Right lobe of liver (tissue), 6 donors: ENCODE results near the gene WBP1L. TPM values are rescaled to one million over a fixed set of nuclear protein-coding genes. Genes with fewer than 3 reads are reported as not detected.
"Not testable (repeated sequence)": the region's sequence is repeated elsewhere in the genome, so short reads cannot be mapped to it uniquely, and the experiment has no call there.

Source experiments
- ATAC-seq, 4 donors: fragments of 200-7000 bp; cut with Tn5 transposase; one replicate each; pipeline ENCODE4 v1.9.1; 2020; ENCODE audit warnings: mild to moderate bottlenecking in 4 of 4, moderate library complexity in 4 of 4
- DNase-seq, 3 donors: peaks; one replicate each; pipeline ENCODE4 v3.0.0-alpha.2; 2020
- H3K27ac ChIP-seq, 3 donors: fragments of 200-600 bp; one replicate each; pipeline ENCODE4 v1.8.0; 2022
- H3K27me3 ChIP-seq, 2 donors: fragments of 200-600 bp; one replicate each; pipeline ENCODE4 v1.8.0; 2022
- H3K36me3 ChIP-seq, 4 donors: fragments of 200-600 bp; sonication (generic) in 1 of 4; one replicate each; pipeline versions ENCODE4 v1.5.1 to v1.8.0; 2017 to 2022; ENCODE audit warnings: control low read depth in 1 of 4
- H3K4me1 ChIP-seq, 4 donors: fragments of 200-600 bp; sonication (generic) in 1 of 4; one replicate each; pipeline versions ENCODE4 v1.5.1 to v1.8.0; 2017 to 2022; ENCODE audit warnings: control low read depth in 1 of 4
- H3K4me3 ChIP-seq, 3 donors: fragments of 200-600 bp; one replicate each; pipeline ENCODE4 v1.8.0; 2022
- H3K9me3 ChIP-seq, 4 donors: fragments of 200-600 bp; sonication (generic) in 1 of 4; one replicate each; pipeline versions ENCODE4 v1.5.1 to v1.8.0; 2017 to 2022; ENCODE audit warnings: control low read depth in 1 of 4
- CTCF ChIP-seq, 4 donors: fragments of 200-600 bp in 3 of 4; fragments of 450-650 bp in 1 of 4; IDR thresholded peaks; one replicate each; pipeline versions ENCODE4 v1.5.1 to v1.8.0; 2016 to 2022; ENCODE audit warnings: antibody characterized with exemption in 4 of 4, mild to moderate bottlenecking in 2 of 4
- POLR2A ChIP-seq: fragments of 450-650 bp; IDR thresholded peaks from one replicate; pipeline ENCODE4 v1.6.1; 2017; ENCODE audit warnings: antibody characterized with exemption, mild to moderate bottlenecking
- WGBS: methylation state at CpG from one replicate; pipeline ENCODE4 v1.1.6; 2018; ENCODE audit warnings: low coverage, low lambda C conversion rate; ENCODE audit not compliant: insufficient coverage; ENCODE audit errors: missing lambda C conversion rate; 5-methylcytosine and 5-hydroxymethylcytosine counted together
- intact Hi-C, 2 donors: fragments of 100-400 bp; cut with DNase I; formaldehyde crosslinking; loops; one replicate each; pipeline versions ENCODE4 v1.11.2 to v1.14.1; 2022
- total RNA-seq, 6 experiments: library from RNA; depleted of rRNA in 2 of 6; stranded (reverse); fragments of >200 nt in 2 of 6; fragmentation: NEBNext Ultra II Directional in 3 of 6; extraction: Animal tissue kit (Norgen Biotek cat#: 25700) in 3 of 6; gene quantifications; one replicate each; pipeline versions ENCODE4 v1.1.0 to v1.2.4, GENCODE V29; 2016 to 2023
- donor health status: DM: no; HTN: yes; CAD: no.
- donor health status: DM: no; HTN: no; CAD: no.
- donor health status: DM: no; HTN: no; CAD: no.
- donor health status: DM: no; HTN: yes; CAD: no.
- donor health status: DM: no; HTN: yes; CAD: no.

The WBP1L gene
- total RNA-seq, 6 experiments from 2014 or later = 24.1 to 58.4 (median 32.8) TPM

GRCh38 chr10:102837230-102837721 is 93.5 kb downstream of the WBP1L start, which contains the start of gene CYP17A1:
TSS of gene CYP17A1 (minus strand) at chr10:102837413. CDS start at chr10:102837361, 52 bp downstream.
- H3K9me3 ChIP-seq = no peaks in the 10 kb centered on the region
- ATAC-seq (peak in 3 of 4 donors; percentile 22 to 65 (median 49)), DNase-seq (no peak)
- H3K36me3 ChIP-seq = no peaks in the 10 kb centered on the region
- H3K27ac ChIP-seq = no peak within 1 kb of the TSS
- 60% methylated on average over 3 of the region's 5 CpGs for WGBS
- intact Hi-C loops = loop anchor here in 1 of 2 donors (10.0 kb wide), 1 partner anchor 238 kb away; no protein-coding TSS in a partner anchor
- no peaks in the 10 kb centered on the region for H3K27me3 ChIP-seq
- no peak for TF ChIP-seq POLR2A
- no peak within 1 kb of the TSS for H3K4me3 ChIP-seq
- H3K4me1 ChIP-seq = peaks cover 0 to 21% (median 5%) of the 10 kb centered on the region in 4 donors

GRCh38 chr10:102838276-102838927 is 94.7 kb downstream of the WBP1L start:
- H3K4me3 ChIP-seq, ATAC-seq, H3K9me3 ChIP-seq, H3K27me3 ChIP-seq, H3K36me3 ChIP-seq, H3K27ac ChIP-seq, DNase-seq: not testable (repeated sequence)
- WGBS = 52% methylated on average over 3 of the region's 9 CpGs
- intact Hi-C loops = loop anchor here in 1 of 2 donors (10.0 kb wide), 1 partner anchor 236 kb away; no protein-coding TSS in a partner anchor
- H3K4me1 ChIP-seq = peaks cover 0 to 31% (median 6%) of the 10 kb centered on the region in 4 donors

- TF ChIP-seq POLR2A = no peak
- no peak for TF ChIP-seq CTCF (IDR thresholded peaks at IDR 0.05)
- 50% methylated on average over 11 of the region's 11 CpGs for whole genome bisulfite sequencing
- H3K4me1 ChIP-seq = peaks cover 0 to 55% (median 11%) of the 10 kb centered on the region in 4 donors
- peaks cover 0 to 6% (median 0%) of the 10 kb centered on the region in 4 donors for H3K9me3 ChIP-seq
- intact Hi-C loops = no loop called here
- peak overlapping the region in 2 of 3 donors; percentile 37 to 58 for H3K27ac ChIP-seq
- no peak overlapping the region for H3K4me3 ChIP-seq
- ATAC-seq (peak; percentile 32 to 55 (median 49)), DNase-seq (peak in 1 of 3 donors; percentile 51)
- H3K27me3 ChIP-seq = no peaks in the 10 kb centered on the region
- H3K36me3 ChIP-seq = no peaks in the 10 kb centered on the region
Measured at GRCh38 chr10:102841827-102842345, 98.1 kb downstream of the WBP1L start.

- H3K4me3 ChIP-seq, H3K27me3 ChIP-seq, H3K36me3 ChIP-seq, H3K9me3 ChIP-seq, intact Hi-C loops: not testable (repeated sequence)
- ATAC-seq (peak in 1 of 4 donors; percentile 40), DNase-seq (peak in 1 of 3 donors; percentile 47)
- WGBS = 51% methylated on average over 6 of the region's 8 CpGs
- Histone ChIP-seq H3K27ac (peak overlapping the region in 1 of 3 donors; percentile 51), H3K4me1 (peaks cover 0 to 45% (median 11%) of the 10 kb centered on the region in 4 donors)
- peak in 2 of 4 donors; percentile 21 to 25 for TF ChIP-seq CTCF (IDR thresholded peaks at IDR 0.05)
Measured at GRCh38 chr10:102843139-102843538, 99.4 kb downstream of the WBP1L start.

- ATAC-seq, H3K9me3 ChIP-seq, H3K27me3 ChIP-seq, intact Hi-C loops, H3K36me3 ChIP-seq, H3K4me3 ChIP-seq: not testable (repeated sequence)
- Histone ChIP-seq H3K4me1 (peaks cover 0 to 45% (median 12%) of the 10 kb centered on the region in 4 donors), H3K27ac (peak overlapping the region in 1 of 3 donors; percentile 51)
- 83% methylated on average over 4 of the region's 6 CpGs for WGBS
- DNase-seq = peak in 1 of 3 donors; percentile 37
Measured at GRCh38 chr10:102844190-102844776, 100.5 kb downstream of the WBP1L start.
